A673 (cell line): ENCODE data around the gene ENPP1. TPM values are rescaled to one million over a fixed set of nuclear protein-coding genes. Genes with fewer than 3 reads are reported as not detected.
"Not testable (repeated sequence)": the region's sequence is repeated elsewhere in the genome, so short reads cannot be mapped to it uniquely, and the experiment has no call there.

Source experiments
- BruUV-seq: library from RNA; stranded (reverse); fragments of 400-500 nt; replicated peaks from 2 replicates; lab custom pipeline; 2021; lab: Mats Ljungman, UMichigan
- CTCF ChIA-PET: fragments of 300-600 bp; sonication (Branson Sonifier 250); formaldehyde crosslinking; loops from one replicate; lab custom pipeline; 2022; ENCODE audit warnings: antibody characterized with exemption; lab: Charles Lee
- POLR2A ChIA-PET: fragments of 300-600 bp; sonication (Branson Sonifier 250); formaldehyde crosslinking; loops from one replicate; lab custom pipeline; 2022; ENCODE audit warnings: antibody characterized with exemption; ENCODE audit not compliant: low non-redundant PET; lab: Charles Lee
- DNase-seq: peaks from one replicate; pipeline ENCODE4 v3.0.0-alpha.2; 2015; ENCODE audit warnings: low spot score
- H3K27ac ChIP-seq: fragments of 200-600 bp; sonication (generic); 2 replicates; pipeline ENCODE4 v1.5.1; 2016; ENCODE audit warnings: mixed run types, low read depth, mild to moderate bottlenecking, mixed read lengths, antibody characterized with exemption, low read length; ENCODE audit not compliant: poor library complexity, severe bottlenecking
- H3K27me3 ChIP-seq: fragments of 200-600 bp; sonication (generic); replicated peaks from 2 replicates; pipeline ENCODE4 v1.6.1; 2017; ENCODE audit warnings: mixed run types, low read depth, mild to moderate bottlenecking, mixed read lengths, antibody characterized with exemption, low read length; ENCODE audit not compliant: insufficient read depth, poor library complexity
- H3K36me3 ChIP-seq: fragments of 200-600 bp; sonication (generic); 2 replicates; pipeline ENCODE4 v1.6.1; 2016; ENCODE audit warnings: mixed run types, mild to moderate bottlenecking, mixed read lengths, antibody characterized with exemption, low read length; ENCODE audit not compliant: insufficient read depth, poor library complexity, severe bottlenecking
- H3K4me1 ChIP-seq: fragments of 200-600 bp; sonication (generic); 2 replicates; pipeline ENCODE4 v1.6.1; 2017; ENCODE audit warnings: mixed run types, mild to moderate bottlenecking, mixed read lengths, antibody characterized with exemption, low read length; ENCODE audit not compliant: insufficient read depth, poor library complexity, severe bottlenecking
- H3K4me3 ChIP-seq: fragments of 200-600 bp; sonication (generic); 2 replicates; pipeline ENCODE4 v1.5.1; 2016; ENCODE audit warnings: low read depth, mixed run types, mild to moderate bottlenecking, mixed read lengths, low read length; ENCODE audit not compliant: poor library complexity, severe bottlenecking
- H3K9me3 ChIP-seq: fragments of 200-600 bp; sonication (generic); 2 replicates; pipeline ENCODE4 v1.6.1; 2016; ENCODE audit warnings: mixed run types, low read depth, mild to moderate bottlenecking, mixed read lengths, antibody characterized with exemption, low read length; ENCODE audit not compliant: poor library complexity, severe bottlenecking
- CTCF ChIP-seq: fragments of 300-800, 200-600 bp; sonication (generic); conservative IDR thresholded peaks from 2 replicates; pipeline ENCODE4 v1.5.1; 2017; ENCODE audit warnings: low read depth, mild to moderate bottlenecking, antibody characterized with exemption, low read length, moderate library complexity, mixed read lengths
- EZH2 ChIP-seq: fragments of 200-600 bp; sonication (generic); IDR thresholded peaks from 2 replicates; pipeline ENCODE4 v1.6.1; 2017; ENCODE audit warnings: borderline replicate concordance, low read depth, mild to moderate bottlenecking, mixed read lengths, antibody characterized with exemption, low read length; ENCODE audit not compliant: poor library complexity, severe bottlenecking
- intact Hi-C: fragments of 100-400 bp; cut with micrococcal nuclease; formaldehyde crosslinking; loops from one replicate; pipeline ENCODE4 v1.10.0; 2022; ENCODE audit not compliant: unreplicated experiment
- total RNA-seq: library from RNA; stranded (reverse); gene quantifications from 2 replicates; pipeline ENCODE4 v1.2.3, GENCODE V29; 2021

Gene ENPP1
- total RNA-seq, 1 experiment from 2014 or later: 19.5 TPM

GRCh38 chr6:131897621-131898020, 89.8 kb downstream of the ENPP1 start:
- H3K27me3 ChIP-seq: no peaks in the 10 kb centered on the region
- ChIA-PET POLR2A (no interaction called here), CTCF (no interaction called here)
- H3K9me3 ChIP-seq: no peaks in the 10 kb centered on the region
- BruUV-seq: no TSS peak
- H3K36me3 ChIP-seq: no peaks in the 10 kb centered on the region
- H3K27ac ChIP-seq: no peak overlapping the region
- H3K4me3 ChIP-seq: no peak overlapping the region
- no peak for DNase-seq
- no peaks in the 10 kb centered on the region for H3K4me1 ChIP-seq
- no peak for TF ChIP-seq EZH2
- TF ChIP-seq CTCF: no peak
- intact Hi-C loops: no loop called here

GRCh38 chr6:131898718-131899117, 90.9 kb downstream of the ENPP1 start:
- Histone ChIP-seq H3K9me3 (no peaks in the 10 kb centered on the region), H3K36me3 (no peaks in the 10 kb centered on the region), H3K27ac (no peak overlapping the region), H3K27me3 (no peaks in the 10 kb centered on the region), H3K4me1 (no peaks in the 10 kb centered on the region), H3K4me3 (no peak overlapping the region)
- no peak for TF ChIP-seq EZH2
- no peak for TF ChIP-seq CTCF
- intact Hi-C loops: no loop called here
- CTCF ChIA-PET: no interaction called here
- POLR2A ChIA-PET: no interaction called here
- no peak for DNase-seq
- BruUV-seq: no TSS peak

- no TSS peak for BruUV-seq
- TF ChIP-seq EZH2: no peak
- no peak for TF ChIP-seq CTCF
- Histone ChIP-seq H3K36me3 (no peaks in the 10 kb centered on the region), H3K4me3 (no peak overlapping the region), H3K4me1 (no peaks in the 10 kb centered on the region), H3K27ac (no peak overlapping the region), H3K9me3 (no peaks in the 10 kb centered on the region), H3K27me3 (no peaks in the 10 kb centered on the region)
- ChIA-PET POLR2A (no interaction called here), CTCF (no interaction called here)
- no peak for DNase-seq
- intact Hi-C loops: no loop called here
Measured at GRCh38 chr6:131900231-131900630, 92.4 kb downstream of the ENPP1 start.

GRCh38 chr6:131901326-131901873, 93.6 kb downstream of the ENPP1 start:
- POLR2A ChIA-PET, H3K4me1 ChIP-seq, intact Hi-C loops, BruUV-seq, H3K9me3 ChIP-seq, H3K27ac ChIP-seq, DNase-seq, H3K4me3 ChIP-seq, H3K36me3 ChIP-seq, H3K27me3 ChIP-seq: not testable (repeated sequence)
- CTCF ChIA-PET: interaction anchor here (0.6 kb wide), 1 partner anchor 259 kb away, joined by 4 read pairs; no protein-coding TSS in a partner anchor

- intact Hi-C loops, H3K4me1 ChIP-seq, POLR2A ChIA-PET, H3K9me3 ChIP-seq, H3K27ac ChIP-seq, CTCF ChIA-PET, H3K27me3 ChIP-seq, H3K4me3 ChIP-seq, BruUV-seq, DNase-seq, H3K36me3 ChIP-seq: not testable (repeated sequence)
Measured at GRCh38 chr6:131903734-131904133, 95.9 kb downstream of the ENPP1 start.
